GM12891 (cell line): ENCODE results near the gene RELL2.

Experiments used
- PAX5 ChIP-seq: IDR thresholded peaks from 2 replicates; pipeline ENCODE4 v1.6.1; 2011; ENCODE audit warnings: low read length, moderate library complexity, mild to moderate bottlenecking; ENCODE audit not compliant: insufficient read depth, severe bottlenecking
- POLR2A ChIP-seq: IDR thresholded peaks from 2 replicates; pipeline ENCODE4 v1.6.1; 2011; ENCODE audit warnings: low read depth, low read length, control low read depth
- SPI1 ChIP-seq: IDR thresholded peaks from 2 replicates; pipeline ENCODE4 v1.6.1; 2011; ENCODE audit warnings: low read depth, low read length, control low read depth
- TAF1 ChIP-seq: IDR thresholded peaks from 2 replicates; pipeline ENCODE4 v1.6.1; 2011; ENCODE audit warnings: low read depth, low read length, control low read depth

- peak; percentile 50 for TF ChIP-seq PAX5
- TF ChIP-seq POLR2A = peak; percentile 34; the same call in 1 of the 2 replicates
- 0 out of 2 replicates have a peak, but pooled peaks have one; percentile 40 for TF ChIP-seq TAF1
- TF ChIP-seq SPI1 = peak; percentile 51
Observed at GRCh38 chr5:141618804-141619554, 17.8 kb upstream of the RELL2 start, which contains the start of gene DIAPH1.
